NCI-H128 (cell line): ENCODE data around the gene CAV2.
"Not testable (repeated sequence)": the region's sequence is repeated elsewhere in the genome, so short reads cannot be mapped to it uniquely, and the experiment has no call there.

Experiments used
- DNase-seq: peaks from one replicate; lab custom pipeline; 2025; ENCODE audit not compliant: unreplicated experiment; lab: John Stamatoyannopoulos, UW

The CAV2 gene, protein sequence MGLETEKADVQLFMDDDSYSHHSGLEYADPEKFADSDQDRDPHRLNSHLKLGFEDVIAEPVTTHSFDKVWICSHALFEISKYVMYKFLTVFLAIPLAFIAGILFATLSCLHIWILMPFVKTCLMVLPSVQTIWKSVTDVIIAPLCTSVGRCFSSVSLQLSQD

DNA sequence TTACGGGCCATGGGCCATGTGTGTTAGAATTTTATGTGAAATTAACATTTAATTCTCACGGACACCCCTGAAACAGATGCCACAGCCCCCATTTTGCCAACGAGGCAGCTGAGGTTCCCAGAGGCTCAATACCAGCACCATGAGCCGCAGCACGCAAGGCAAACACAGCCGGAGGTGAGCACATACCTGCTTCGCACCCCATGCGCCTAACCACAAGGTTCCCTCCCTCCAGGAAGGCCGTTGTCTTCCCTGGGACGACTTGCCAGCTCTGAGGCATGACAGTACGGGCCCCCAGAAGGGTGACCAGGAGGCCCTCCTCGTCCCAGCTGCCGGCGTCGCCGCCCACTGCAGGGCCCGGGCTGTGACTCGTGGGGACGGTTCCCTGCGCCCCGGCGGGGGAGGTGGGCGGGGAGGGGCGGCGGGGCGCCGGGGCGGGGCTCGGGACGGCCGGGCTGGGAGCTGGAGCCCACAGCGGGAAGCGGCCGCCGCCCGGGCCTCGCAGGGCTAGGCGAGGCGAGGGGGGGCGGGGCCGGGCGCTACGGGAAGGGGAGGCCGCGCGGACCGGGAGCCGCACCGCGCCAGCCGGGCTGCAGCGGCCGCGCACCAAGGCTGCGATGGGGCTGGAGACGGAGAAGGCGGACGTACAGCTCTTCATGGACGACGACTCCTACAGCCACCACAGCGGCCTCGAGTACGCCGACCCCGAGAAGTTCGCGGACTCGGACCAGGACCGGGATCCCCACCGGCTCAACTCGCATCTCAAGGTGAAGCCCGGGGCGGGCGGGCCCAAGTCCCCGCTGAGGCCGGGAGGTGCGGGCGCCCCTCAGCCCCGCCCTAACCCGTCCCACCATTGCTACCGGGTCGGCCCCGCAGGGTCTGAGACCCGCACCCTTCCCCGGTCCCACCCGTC lies at the start of gene CAV2:
TSS of gene CAV2 (plus strand) at position 571 of the 910 bp plus-strand sequence. CDS start at position 615, 44 bp downstream.
- DNase-seq: no peak

DNA sequence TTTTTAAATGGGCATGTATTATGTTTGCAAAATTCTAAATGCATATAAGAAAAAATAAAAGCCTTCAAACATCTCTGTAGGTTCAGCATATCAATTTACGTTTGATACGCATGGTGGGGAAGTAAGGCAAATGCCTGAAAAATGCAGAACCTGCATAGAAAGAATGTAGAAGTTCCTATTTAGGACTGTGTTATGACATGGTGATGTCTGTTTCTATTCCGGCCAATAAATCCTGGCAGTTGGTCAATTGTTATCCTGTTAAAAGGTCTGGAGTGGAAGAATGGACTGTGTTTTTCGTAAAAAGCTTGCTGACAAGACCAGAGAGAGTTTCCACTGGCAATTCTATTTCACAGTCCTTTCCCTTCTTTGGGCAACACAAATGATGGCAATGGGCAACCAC lies 49.6 kb upstream of the CAV2 start:
- no peak for DNase-seq

DNA sequence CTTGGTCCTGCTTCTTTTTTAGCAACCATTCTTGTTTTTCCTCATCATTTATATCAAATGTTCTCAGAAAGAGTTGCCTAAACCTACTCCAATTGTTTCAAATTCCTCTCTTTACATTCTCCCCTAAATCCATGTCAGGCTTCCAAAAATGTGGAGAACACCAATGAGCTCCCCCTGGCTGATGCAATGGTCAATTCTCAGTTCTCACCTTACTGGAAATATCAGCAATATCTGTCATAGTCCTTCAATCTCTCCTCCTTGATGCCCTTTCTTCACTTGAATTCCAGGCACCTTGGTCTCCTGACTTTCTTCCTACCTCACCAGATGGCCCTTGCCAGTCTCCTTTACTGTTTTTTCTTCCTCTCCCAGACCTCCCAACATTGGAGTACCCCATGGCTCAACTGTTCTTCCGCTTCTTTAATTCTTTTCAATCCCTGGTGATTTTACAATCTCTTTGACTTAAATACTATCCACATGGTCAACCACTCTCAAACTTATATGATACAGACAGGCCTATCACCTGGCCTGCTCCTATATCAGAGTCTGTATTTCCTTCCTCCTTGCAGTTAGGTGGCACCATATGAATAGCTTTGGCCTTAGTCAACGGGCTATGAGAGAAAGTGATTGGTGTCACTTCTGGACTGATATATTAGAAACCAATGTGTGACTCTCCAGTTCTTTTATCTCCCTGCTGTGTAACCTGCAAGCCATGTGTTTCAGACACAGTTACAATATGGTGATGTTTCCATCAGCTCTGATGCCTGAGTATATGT lies 47.4 kb upstream of the CAV2 start:
- DNase-seq: no peak

DNA sequence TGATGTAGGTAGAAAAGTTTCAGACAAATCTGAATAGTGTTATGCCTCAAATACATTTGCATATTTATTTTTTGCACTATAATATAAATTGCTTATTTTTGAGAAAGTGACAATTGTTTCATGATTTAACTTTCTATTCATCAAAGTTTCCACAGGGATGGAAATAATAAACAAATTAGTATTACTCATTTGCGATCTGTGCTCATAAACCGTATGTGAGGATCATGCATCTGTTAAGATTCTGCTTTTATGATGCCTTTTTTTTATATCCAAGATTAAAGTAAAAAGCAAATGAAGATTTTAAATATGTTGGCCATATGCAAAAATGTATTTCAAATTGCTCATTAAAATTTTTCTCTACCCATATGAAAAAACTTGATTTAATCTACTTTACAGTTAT lies 45.2 kb upstream of the CAV2 start:
- DNase-seq: no peak

DNA sequence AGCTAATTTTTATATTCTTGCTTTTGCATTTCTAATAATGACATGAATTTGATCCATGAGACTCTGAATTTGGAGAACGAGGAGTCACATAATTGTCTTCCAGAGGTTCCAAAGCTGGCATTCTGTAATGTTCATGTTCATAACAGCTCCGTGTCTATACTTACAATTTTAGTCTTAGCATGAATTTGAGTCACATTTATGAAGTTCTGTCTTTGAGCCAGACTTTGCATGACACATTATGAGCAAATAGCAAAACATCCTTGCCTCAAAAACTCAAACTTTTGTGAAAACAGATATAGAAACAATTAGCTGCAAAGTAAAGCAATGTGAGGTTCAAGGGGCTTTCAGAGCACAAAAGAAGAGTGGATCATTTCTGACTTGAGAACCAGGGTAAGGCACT lies 44.5 kb upstream of the CAV2 start:
- no peak for DNase-seq

DNA sequence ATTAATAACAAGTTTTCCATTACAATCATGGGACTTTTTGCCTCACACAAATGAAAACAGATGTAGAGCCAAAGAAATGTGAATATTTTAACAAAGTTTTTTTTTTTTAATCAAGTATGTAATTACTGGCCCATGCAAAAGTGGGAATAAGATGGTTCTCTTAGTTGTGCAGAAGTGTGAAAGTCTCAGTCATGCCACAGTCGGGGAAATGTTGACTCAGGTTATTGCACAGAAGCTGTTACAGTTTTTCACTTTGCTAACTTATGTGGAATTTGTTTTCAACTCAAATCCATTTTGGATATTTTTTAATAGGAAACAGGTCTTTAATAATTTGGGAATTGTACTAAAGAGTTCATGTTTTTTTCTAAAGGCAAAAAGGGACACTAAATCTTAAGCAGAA lies 44.0 kb upstream of the CAV2 start:
- DNase-seq: no peak

DNA sequence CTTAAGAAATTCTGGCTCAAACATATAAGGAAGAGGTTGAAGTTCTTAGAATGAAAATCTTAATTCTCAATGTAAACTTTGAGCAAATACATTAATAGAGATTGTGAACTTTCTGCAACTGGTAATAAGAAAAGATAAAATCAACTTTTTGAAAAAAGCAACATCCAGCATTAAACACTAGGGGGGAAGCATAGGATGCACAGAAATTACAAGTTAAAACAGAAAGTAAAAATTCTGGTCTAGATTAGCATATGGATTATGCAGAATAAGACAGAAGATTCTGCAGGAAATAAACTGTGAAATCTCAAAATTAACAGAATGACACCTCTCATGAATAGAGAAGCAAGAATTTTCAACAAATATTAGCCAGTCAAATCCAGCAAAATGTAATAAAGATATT lies 38.0 kb upstream of the CAV2 start:
- DNase-seq: no peak

DNA sequence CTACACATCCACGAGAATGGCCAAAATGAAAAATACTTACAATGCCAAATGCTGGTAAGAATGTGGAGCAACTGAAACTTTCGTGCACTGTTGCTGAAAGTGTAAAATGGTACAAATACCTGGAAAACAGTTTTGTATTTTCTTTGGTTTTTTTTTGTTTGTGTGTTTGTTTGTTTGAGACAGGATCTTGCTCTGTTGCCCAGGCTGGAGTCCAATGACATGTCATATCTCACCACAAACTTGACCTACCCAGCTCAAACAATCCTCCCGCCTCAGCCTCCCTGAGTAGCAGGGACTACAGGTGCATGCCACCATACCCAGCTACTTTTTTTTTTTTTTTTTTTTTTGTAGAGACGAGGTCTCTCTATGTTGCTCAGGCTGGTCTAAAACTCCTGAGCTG lies 35.6 kb upstream of the CAV2 start:
- no peak for DNase-seq

DNA sequence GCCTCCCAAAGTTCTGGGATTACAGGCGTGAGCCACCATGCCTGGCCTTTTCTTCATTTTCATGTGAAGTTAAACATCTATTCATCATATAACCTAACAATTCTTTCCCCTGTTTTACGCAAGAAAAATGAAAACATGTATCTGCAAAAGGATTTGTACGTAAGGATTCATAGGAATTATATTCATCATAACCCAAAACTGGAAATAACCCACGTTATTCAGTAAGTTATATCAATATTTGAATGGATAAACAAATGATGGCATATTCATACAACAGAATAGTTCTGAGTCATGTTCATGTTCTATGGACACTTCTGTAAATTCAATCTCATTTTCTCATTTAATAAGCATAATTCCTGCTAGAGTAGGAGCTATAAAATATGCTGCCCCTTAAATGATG lies 35.2 kb upstream of the CAV2 start:
- DNase-seq: no peak

DNA sequence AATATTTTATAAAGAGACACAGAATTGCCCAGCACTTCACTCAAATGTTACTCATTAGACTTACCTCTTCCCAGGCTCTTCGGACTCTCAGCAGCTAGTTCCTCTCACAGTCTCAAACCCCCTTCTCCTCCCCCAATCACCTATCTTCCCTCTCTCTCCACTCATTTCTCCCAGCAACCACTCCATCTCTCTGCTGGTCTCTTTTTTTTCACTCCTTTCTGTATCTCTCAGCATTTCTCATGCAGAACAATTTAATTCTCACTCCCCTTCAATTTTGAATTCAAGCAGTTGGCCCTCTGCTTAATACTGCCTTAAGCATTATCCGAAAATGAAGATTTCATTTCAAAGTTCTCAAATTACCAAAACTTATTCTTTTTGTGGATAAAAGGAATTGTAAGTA lies 34.4 kb upstream of the CAV2 start:
- no peak for DNase-seq

DNA sequence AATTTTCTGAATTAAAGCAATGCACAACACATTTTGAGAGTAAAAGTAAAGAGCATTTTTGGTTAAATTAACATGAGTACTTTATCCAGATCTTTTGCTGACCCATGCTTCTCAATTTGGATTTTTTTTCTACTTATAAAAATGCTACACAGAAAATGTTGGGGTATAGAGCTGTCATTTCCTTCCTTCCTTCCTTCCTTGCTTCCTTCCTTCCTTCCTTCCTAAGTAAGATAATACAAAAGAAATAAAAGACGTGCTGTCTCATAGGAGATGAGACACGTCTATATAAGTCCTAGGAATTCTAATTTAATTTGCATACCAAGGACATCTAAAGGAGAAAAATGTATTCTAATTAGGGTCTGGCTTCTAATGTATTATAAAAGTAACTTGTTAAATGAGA lies 31.0 kb upstream of the CAV2 start:
- DNase-seq: no peak

DNA sequence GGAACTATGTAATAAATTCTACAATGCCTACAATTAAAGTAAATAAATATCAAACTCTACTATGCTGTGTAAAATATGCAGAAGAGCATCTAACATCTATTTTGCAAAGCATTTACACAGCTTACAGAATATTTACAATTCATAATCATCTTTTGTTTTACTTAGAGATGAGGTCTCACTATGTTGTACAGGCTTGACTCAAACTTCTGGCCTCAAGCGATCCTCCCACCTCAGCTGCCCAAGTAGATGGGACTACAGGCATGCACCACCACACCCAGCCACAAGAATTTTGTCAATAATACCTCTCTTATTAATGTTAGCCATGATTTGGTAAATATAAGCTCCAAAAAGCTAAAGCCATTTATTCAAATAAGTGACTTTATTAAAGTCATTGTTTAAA lies 21.9 kb upstream of the CAV2 start:
- DNase-seq: no peak

DNA sequence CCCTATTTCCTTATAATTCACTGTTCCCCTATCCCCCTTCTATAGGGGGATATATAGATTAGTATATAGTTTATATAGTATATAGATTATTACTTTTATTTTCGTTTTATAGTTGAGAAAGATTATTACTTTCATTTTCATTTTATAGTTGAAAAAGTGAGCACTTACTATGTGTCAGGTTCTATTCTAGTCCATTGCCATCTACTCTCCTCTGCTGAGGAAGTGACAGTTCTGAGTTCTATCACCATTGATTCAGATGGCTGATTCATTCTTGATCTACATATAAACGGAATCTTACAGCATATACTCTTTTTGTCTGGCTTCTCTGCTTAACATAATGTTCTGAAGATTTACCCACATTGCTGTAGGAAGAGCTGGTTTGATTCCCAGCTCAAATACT lies 20.7 kb upstream of the CAV2 start:
- no peak for DNase-seq

DNA sequence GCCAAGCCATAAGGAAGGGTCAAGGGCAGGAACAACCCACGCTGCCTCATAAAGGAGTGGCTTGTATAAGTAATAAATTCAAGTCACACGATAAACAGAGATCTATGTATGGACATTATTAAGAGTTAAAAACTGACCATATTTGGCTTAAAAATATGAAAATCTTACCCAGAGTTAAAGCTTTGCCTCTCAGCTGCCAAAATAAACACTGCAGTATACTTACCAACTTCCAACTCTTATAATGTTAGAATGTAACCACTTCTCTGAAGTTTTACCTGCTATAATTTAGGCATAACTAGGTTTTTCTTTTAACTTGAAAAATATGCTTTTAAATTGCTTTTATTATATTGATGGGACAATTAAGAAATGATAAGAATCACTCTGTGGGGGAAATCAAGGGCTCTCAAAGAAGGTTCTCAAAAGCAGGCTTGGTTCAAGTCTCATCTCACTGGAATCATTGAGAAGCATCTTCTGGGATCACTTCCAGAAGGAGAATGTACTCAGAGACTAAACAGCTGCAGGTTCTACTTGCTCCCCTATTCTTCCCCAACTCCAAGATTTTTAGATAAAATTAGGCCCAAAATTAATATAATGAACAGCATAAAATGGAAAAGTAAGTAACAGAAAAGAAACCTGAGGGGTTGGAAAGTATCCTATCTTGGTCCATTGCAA lies 16.1 kb upstream of the CAV2 start:
- DNase-seq: no peak

DNA sequence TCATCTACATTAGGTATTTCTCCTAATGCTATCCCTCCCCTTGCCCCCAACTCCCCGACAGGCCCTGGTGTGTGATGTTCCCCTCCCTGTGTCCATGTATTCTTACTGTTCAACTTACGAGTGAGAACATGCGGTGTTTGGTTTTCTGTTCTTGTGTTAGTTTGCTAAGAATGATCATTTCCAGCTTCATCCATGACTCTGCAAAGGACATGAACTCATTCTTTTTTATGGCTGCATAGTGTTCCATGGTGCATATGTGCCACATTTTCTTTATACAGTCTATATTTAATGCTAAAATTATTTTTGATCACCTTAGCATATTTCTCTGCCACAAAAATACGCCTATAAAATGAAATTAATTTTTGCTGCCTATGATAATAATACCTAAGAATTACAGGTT lies 15.1 kb upstream of the CAV2 start:
- not testable (repeated sequence) for DNase-seq

DNA sequence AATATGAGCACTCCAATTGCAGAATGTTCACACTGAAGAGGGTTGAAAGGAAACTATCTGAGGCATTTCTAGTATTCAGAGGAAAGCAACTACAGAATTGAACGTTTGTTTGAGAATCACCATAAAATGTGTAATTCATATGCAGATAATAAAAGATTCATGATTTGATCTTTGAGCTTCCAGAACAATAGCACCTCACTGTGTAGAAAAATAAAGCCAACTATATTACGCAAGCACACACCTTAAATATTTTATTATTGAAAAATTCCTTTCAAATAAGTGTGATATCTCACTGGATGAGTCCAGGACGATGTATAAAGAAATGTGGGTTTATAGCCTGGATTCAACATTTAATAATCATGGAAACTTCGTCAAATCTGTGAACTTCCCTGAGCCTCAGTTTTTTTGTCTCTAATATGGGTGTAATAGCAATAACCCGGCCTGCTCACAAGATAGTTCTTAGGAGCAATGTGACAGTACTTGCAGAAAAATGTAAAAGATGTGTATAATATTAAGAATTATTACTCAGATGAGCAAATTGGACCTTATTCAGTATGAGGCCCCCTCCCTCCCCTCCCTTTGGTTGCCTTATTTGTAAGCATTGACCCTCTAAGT lies 11.5 kb upstream of the CAV2 start:
- no peak for DNase-seq

DNA sequence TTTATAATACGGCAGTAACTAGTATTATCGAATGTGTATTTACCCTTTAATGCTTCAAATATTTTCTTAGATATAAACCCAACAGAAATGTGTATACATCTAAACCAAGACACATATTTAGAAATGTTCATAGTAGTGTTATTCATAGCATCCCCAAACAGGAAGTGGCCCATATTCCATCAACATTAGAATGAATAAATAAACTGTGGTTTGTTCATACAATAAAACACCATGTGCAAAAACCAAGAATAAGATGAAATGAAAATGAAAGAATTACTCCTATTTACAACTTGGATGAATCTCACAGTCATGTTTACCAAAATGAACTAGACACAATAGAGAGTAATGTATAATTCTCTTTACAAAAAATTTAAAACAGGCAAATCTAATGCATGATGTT lies 9.2 kb upstream of the CAV2 start:
- no peak for DNase-seq

DNA sequence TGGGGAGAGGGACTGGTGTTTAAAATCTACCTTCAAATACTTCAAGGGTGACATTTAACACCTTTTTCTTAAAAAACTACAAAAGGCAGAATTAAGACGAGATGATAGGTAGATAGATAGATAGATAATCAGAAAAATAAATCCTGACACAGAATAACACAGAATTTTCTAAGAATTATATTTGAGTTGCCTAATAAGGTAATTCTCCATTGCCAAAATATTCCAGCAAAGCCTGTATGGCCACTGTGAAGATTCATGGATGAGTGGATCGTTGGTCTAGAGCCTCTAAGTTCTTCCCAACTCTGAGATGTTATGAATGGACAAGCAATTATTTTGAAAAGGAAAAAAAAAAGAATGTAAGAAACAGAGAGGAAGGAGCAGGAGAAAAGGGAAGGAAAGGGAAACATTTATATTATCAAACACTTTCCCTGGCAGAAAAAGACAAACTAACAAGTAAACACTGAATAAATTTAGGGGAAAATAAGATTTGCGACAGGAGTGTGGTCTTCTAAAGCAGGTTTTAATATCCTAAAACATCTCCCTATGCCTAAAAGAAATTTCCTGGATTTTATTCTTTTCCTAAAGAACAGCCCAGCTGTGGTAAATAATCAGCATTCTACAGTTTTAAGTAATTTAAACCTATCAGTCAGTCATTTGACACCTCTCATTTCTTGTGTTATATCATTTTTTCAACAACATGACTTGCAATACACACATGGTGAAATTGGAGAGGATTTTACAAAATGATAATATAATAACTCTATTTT lies 7.5 kb upstream of the CAV2 start:
- DNase-seq: no peak

DNA sequence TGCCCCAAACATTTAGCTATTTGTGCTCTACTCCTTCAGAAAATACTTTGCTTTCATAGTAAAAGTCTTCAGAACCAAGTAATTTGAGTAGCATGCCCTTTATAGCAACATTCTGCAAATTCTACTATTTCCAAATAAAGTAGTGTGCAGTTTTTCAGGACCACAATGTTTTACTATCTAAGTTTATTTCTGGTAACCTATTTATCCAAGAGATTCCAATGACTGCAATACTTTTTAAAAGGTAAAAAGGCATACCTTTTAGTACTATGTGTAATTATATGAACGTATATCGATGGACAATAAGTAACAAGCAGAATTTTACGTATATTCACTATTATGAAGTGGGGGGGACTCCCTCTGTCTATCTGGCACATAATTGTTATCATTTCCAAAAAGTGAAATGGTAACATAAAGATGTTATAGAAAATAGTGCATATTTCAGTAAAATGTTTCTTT lies 6.9 kb upstream of the CAV2 start:
- no peak for DNase-seq

DNA sequence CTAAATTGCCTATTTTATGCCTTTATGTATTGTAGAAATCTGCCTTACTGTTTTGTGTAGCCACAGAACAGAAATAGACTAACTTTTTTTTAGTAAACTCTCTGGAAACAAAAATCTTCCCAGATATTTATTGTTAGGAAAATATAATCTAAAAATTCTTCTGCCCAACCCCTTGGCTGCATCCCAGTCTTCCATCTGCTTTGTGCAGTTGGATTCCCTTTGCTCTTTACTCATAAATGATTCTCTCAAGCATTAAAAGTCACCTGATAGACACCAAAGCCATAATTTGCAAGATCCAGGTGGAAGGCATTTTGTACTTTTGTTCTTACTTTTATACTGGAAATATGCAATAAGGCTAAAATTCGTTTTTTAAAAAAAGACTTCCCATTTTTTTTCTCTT lies 6.1 kb upstream of the CAV2 start:
- no peak for DNase-seq
